ENCODE measurements around the gene MEDAG.

Gene MEDAG

DNA sequence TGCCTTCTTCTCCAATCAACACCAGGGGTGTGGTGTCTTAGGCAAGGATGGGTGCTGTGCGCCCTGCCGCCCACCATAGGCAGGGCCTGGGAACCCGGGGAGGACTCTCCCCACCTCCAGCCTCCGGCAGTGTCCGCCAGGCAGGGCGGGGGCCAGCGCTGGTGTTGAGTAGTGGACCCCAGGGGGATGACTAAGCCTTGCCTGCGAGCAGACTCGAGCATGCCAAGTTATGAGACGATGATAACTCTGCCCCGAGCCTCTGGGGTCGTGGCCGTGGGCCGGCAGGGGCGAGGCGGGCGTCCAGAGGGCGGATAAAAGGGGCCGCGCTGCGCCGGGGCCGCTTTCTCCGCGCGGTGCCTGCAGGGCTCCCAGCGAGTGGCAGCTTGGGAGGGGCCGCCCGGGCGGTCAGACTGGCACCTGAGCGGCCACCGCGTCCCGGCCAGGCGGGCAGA is at the start of gene MEDAG:
TSS of gene MEDAG (plus strand) at position 340 of the 452 bp plus-strand sequence. CDS start 245 bp downstream, outside the sequence.
- DNase-seq (ENCODE audit: low read depth in 3 of 3): no peak

DNA sequence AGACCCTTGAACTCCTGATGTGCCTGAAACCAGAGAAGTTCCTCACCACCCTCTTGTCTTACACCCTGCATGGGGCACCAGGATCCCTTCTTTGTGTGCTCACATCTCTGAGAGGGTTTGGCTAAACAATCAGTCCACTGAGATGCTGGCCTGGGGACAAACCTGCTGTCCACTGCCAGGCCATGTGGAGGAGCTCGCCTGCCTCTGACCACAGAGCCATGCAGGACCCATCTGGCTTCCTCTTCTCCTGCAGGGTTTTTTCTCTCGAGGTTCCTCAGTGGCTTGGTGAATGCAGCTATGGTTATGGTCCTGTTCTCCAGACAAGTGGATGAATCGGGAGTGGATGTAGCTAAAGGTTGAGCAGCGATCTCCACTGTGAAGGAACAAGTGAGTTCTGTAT is 49.1 kb upstream of the MEDAG start:
- no peak for DNase-seq (ENCODE audit: low read depth in 3 of 3)

DNA sequence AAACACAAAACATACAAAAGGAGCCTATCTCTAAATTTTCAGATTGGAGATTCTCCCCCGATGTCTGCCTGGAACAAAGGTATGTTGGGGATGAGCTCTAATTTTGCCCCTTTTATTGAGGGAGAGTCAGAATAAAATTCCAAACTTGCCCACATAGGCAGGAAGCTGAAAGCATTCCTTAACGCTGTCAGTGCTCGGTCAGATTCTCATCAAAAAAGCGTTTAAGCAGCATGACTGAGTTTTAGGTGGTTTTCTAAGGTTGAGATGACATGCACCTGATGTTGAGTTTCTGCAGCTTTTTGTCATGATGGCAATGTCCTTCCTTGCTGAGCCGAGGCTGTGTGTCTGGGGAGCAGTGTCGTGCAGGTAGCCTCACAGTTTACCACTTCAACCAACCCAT is 48.4 kb upstream of the MEDAG start:
- DNase-seq (ENCODE audit: low read depth in 3 of 3): no peak

DNA sequence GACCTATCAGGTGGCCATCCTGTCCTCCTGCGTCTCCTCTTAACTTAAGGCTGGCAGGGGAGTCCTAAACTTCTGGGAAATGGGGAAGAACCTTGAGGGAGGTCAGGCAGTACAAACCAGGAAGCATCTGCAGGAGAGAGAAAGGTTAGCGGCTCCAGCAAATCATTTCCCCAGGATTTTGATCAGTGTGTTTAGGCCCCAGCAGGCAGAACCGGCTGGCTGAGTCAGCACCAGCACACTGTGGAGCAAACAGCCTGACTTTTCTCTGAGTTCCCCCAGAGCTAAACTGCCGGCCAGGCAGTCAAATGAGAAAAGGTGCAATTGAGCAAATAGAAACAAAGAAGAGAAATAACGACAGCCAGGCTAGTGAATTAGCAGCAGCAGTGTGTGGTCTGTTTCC is 46.7 kb upstream of the MEDAG start:
- DNase-seq (ENCODE audit: low read depth in 3 of 3): no peak

DNA sequence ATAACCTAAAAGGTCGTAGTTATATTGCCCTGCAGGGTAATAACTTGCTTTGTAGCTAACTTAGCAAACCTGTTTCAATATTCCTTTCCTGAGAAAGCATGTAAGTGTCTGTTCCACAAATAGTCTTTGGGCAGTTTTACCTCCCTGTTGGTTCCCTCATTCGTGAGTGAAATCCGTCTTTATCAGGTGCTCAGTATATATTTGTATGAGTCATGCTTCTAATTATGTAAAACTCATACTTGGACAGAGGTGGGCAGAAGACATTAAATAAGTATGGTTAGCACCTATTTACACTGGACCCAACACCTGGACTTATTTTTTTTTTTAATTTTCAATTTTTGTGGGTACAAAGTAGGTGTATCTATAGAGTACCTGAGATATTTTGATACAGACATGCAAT is 44.9 kb upstream of the MEDAG start:
- DNase-seq (ENCODE audit: low read depth in 3 of 3): no peak

DNA sequence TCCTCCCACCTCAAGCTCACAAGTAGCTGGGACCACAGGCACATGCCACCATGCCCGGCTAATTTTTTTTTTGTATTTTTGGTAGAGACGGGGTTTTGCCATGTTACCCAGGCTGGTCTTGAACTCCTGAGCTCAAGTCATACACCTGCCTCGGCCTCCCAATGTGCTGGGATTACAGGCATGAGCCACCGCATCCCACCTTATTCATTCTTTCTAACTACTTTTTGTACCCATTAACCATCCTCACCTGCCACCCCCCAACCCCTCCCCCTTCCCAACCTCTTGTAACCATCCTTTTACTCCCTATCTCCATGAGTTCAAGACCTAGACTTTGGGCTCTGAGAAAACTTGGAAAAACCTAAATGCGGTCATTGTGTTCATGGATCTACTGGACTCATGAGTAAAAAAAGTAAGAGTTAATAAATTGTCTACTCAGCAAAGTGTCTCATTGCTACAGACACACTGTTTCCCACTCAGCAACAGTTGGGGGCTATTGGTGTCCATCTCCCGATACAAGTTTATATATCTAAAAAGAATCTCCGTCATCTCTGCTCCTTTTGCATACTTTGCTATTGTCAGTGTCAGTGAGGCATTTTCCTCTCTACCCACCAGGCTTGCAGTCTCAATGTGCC is 44.1 kb upstream of the MEDAG start:
- no peak for DNase-seq (ENCODE audit: low read depth in 3 of 3)

DNA sequence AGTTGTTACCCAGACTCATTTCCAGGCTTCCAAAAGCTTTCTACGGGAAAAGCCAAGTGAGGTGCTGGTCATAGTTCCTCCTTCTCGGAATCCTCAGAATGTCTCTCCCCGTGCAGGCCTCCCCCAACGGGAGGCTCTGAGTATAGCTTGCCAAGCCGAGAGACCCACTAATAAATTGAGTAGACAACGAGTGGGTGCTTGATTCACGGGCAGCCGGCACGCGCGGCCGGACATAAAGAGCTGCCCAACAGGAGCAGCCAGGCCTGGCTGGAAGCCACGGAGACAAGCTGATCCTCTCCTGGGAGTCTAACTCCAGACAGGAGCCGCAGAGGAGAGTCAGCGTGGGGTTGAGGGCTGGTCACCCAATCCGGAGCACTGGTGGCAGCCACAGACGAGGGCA is 43.4 kb upstream of the MEDAG start:
- DNase-seq (ENCODE audit: low read depth in 3 of 3): no peak

DNA sequence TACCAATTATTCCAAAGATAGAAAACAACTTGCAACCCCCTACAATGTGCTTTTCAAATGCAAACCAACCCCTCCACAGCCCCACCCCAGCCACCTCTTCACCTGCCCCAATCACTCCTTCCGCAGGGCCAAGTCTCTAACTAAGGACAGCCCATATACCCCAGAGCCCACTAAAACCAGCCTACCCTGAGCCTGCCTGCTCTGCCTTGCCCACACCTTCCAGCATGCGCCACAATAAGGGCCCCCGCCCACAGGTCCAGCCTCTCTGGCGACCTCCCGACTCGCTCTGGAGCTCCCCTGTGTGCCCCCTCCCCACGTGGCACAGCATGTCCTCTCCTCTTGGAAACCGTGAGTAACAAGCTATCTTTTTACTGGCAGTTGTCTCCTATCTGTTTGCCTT is 42.8 kb upstream of the MEDAG start:
- DNase-seq (ENCODE audit: low read depth in 3 of 3): no peak

DNA sequence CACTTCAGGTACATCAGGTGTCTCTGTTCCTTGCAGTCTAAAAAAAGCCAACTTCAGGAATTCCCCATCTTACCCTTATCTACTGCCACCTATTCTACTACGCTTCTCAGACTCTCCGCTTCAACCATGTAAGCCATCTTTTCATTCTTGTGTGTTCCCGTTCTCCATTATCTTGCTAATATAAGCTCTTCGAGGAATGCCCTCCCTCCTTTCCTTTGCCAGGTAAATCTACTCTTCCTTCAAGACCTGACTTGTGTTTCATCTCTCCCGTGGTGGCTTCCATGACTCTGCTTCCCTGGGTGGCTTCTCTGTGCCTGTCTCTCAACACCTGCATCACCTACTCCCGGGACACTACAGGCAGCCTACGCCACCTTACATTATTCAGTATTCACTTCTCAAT is 42.3 kb upstream of the MEDAG start:
- no peak for DNase-seq (ENCODE audit: low read depth in 3 of 3)

DNA sequence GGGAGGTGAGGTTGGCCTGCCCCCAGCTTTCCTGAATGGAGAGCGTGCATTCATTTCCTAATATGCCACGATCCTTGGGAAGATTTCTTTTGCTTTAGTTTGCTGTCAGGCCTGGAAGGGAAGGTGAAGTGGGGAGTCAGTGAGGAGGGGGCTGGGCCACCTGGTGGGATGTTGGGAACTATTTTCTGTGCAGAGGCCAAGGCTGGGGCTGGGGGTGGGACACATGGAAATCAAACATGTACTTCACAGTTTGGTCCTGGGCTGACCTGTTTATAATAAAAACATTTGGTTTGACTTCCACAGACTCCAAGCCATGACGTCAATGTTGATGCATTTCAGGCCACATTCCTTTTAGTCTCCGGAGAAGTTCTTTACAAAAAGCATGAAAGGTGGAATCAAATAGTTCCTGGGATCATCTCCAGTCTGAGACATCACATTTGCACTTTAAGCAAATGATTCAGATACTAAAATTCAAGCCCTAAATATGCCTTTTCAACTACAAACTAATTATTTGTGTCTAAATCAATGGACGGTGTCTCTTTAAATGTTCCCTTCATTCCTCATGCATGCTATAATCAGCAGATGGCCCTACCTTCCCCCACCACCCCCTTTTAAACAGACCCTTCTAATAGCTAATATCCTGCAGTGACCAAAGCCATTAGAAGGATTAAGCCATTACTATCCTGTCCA is 41.5 kb upstream of the MEDAG start:
- DNase-seq (ENCODE audit: low read depth in 3 of 3): no peak

DNA sequence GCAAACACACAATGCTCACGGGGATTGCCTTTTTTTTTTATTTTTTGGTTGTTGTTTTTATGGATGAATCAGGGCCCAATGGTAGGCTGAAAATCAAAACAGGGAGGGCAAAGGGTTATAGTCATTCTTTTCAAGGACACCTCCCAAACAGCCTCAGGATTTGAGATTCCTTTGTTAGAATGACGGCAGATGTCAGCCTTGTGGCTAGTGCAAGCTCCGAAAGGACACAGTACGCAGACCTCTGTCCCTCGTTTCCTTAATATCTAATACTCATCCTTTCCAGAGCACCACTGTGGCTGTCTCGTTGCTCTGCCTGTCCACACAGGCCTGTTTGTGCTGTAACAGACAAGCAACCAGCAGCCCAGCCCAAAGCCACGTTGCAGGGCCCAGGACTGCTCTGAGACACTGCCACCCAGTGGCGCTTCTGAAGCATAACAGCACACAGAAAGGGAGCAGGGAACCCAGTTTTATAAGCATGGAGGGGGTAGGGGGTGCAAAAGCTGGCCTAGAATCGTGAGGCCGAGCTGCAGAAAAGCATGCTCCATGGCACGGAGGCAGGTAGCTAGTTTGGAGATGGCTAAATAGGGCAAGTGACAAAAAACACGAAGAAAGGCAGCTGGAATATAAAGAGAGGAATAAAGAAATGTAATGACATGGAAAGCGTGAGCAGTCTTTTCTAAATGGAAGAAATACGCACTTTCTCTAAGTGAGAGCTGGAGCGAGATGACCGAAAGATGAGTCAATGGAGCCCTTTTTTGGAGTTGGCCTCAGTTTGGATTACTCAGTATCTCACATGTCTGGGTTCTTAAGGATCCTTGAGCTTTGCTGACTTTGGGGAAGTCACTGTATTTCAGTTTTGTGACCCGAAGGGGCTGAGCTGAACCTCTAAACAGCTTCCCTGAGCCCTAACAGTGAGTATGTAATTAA is 40.7 kb upstream of the MEDAG start:
- peak; percentile 29 to 49 (median 46) for DNase-seq (ENCODE audit: low read depth in 3 of 3)

DNA sequence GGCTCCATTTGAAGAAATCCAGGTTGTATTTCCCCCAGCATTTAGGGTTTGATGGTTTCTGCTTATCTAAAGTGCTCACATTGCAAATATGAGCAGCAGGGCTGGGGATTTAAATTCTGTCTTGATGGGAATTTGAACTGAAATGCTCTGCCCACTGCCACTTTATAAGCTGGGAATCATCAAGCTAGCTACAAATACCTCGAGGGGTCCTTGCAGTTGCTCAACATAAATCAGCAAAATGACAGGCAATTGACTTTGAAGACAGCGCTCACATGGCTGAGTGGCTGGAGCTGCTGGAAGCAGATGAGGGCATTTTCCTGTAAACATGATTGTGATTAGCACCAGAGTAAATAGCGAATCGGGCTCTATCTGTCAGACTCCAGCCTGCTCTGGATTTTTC is 39.4 kb upstream of the MEDAG start:
- no peak for DNase-seq (ENCODE audit: low read depth in 3 of 3)

DNA sequence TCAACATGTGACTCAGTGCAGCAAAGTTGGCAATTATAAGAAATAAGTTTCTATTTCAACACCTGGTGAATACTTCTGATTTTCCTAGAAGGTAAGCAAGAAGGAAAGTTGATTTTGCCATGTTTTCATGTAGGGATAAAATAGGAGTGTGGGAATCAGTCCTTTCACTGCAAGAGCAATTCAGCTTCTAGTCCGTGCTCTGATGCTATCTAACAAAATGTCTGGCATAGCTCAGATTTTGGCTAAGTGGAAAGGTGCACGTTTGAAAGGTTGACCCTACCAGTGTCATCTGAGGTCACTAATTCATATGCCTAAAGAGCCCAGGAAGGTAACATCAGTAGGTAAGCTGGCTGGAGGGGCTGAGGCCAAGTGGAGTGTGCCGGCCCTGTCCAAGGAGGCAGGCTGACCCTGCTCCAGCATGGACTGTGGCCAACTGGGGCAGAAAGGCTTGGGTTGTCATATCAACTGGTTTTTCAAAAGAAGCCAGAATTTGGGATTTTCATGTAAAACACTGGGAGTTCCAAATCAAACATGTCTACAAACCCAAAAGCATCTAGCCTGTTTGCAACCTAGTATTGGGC is 38.9 kb upstream of the MEDAG start:
- no peak for DNase-seq (ENCODE audit: low read depth in 3 of 3)

DNA sequence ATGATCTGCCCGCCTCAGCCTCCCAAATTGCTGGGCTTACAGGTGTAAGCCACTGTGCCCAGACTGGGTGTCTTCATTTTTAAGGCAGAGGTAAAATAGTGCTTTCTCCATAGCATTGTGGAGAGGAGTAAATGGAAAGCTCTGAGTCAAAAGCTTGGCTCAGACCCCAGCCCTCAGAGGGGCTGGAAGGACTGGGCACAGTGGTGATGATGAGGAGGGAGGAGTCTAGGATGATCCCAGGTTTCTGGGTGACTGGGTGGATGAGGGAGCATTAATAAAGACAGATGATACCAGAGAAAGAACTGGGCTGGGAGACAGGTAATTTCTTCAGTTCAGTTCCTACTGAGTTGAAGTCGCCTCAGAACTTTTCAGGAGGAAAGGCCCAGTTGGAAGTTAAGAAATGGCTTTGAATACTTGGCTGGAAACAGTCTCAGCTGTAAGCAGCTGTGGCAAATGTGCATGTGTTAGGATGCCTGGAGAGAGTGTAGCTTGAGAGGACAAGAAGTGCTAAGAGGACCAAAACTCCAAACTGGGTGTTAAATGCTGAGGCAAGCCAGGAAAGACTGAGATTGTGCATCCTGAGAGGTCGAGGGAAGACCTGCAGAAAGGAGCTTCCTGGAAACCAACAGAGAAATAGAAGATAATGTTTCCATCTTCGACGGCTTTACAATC is 37.1 kb upstream of the MEDAG start:
- DNase-seq (ENCODE audit: low read depth in 3 of 3): no peak

DNA sequence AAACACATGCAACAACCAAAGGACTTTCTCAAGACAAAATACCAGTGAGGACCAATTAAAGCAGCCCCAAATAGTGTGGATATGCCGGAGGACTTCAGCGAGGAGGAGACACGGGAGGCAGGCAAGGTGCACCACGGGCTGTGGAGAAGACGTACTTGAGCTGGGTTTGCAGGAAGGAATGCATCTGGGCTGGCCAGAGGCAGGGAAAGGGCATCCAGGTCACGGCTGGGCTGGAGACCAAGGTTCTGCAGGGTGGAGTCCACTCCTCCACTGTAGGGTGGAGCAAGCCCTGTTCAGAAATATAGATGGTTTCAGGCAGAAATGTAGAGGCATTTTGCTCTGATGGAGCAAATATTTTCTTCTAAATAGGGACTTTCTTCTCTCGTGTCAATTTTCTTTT is 36.6 kb upstream of the MEDAG start:
- no peak for DNase-seq (ENCODE audit: low read depth in 3 of 3)

DNA sequence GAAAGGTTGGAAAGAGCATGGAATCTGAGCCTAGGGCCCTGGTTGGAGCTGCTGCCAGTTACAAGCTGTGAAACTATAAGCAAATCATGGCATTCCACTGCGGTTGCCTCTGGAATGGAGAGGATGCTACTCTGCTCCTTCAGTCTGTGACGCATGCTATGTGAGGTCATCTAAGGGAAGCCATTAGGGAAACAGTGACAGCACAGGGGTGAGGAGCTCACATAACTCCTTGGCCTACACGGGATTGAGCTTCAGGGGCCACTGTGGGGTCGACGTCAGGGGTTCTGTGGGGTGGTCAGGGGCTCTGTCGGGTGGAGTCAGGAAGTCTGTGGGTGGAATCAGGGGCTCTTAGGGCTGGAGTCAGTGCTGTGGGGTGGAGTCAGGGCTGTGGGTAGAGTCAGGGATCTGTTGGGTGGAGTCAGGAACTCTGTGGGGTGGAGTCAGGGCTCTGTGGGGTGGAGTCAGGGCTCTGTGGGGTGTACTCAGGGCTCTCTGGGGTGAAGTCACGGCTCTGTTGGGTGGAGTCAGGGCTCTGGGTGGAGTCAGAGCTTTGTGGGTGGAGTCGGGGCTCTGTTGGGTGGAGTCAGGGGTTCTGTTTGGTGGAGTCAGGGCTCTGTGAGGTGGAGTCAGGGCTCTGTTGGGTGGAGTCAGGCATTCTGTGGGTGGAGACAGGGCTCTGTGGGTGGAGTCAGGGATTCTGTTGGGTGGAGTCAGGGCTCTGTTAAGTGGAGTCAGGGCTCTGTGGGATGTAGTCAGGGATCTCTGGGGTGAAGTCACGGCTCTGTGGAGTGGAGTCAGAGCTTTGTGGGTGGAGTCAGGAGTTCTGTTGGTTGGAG is 35.8 kb upstream of the MEDAG start:
- peak in 1 of 3 donors; percentile 46 for DNase-seq (ENCODE audit: low read depth in 3 of 3)

DNA sequence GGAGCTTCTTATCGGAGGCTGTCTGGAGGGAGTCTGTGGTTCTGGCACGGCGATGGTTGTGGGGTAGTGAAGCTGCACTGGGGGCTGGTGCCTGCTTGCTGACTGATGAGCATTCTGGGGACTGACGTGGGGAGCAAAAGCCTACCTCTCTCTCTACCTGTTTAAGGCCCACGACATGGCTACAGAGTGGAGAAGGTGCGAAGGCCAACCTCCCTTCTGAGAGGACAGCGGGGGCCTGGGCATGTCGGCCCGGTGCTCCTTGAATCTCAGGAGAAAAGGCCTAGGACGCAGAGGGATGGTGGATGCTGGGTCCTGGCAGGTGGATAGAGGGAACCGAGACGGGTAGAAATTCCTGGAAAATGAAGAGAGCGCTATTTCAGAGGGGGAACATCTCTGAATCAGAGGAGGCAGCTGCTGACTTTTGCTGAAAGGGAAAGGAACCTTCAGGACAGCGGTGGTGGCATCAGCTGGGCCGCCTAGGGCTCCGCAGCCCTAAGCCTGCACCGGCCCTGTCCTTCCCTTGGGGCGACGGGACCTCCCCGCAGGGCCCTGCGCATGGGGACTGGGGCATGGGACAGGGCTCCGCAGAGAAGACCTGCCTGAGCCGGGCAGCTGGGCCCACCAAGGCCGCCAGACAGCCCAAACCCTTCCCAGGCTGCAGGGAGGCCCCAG is 35.0 kb upstream of the MEDAG start:
- no peak for DNase-seq (ENCODE audit: low read depth in 3 of 3)

DNA sequence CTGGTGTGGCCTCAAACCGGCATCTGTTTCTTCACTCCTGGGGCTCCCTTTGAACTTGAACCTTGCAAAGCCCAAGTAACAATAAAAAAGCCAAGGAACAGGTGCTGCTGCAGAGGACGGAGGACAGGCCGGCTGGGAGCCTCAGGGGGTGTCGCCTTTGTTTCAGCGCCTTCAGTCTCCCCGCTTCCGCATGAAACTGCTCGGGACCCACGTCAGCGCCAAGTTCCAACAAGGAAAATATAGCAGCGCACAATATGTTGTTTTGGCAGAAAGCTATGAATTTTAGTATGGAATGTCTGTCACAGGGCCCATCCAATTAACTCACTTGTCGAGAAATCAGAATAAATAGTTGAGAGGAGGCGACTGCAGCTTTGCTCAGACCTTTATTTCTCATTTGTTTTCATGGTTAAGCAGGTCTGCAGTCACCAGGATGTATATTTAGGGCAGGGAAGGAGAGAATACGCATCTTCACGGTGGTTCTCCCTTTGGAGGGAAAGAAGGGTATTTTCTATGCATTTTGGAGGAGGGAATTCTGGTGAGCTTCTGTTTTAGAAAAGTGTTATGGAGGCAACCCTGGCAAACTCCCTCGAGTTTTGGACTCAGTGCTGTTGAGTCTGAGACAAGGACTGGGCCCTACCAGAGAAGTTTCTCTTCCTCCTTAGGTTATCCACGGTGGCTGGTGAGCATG is 34.3 kb upstream of the MEDAG start:
- DNase-seq (ENCODE audit: low read depth in 3 of 3): no peak

DNA sequence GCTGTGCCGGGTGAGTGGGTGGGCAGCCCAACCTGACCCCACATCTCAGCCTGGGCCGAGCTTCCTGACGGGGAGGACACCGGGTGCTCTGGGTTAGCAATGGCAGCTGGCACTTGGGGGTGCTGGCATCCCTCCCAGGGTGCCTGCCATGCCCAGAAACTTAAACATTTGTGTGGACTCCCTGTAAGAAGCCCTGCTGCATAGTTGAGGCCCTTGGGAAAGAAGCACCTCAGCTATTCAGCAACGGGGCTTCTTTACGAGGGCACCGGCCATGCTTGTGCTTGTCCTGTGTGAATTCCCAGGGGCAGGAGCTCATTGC is 33.8 kb upstream of the MEDAG start:
- DNase-seq (ENCODE audit: low read depth in 3 of 3): no peak
